Activated CD8-positive, alpha-beta memory T cell treated with anti-CD3 and anti-CD28 coated beads, Interleukin-2, amount 50 U/mL, for 24 hours (primary cell): Measurements from ENCODE around the gene CLMN.

Experiments
- DNase-seq: peaks from one replicate; pipeline ENCODE4 v3.0.0-alpha.2; 2020; ENCODE audit errors: extremely low read depth

CLMN gene, protein sequence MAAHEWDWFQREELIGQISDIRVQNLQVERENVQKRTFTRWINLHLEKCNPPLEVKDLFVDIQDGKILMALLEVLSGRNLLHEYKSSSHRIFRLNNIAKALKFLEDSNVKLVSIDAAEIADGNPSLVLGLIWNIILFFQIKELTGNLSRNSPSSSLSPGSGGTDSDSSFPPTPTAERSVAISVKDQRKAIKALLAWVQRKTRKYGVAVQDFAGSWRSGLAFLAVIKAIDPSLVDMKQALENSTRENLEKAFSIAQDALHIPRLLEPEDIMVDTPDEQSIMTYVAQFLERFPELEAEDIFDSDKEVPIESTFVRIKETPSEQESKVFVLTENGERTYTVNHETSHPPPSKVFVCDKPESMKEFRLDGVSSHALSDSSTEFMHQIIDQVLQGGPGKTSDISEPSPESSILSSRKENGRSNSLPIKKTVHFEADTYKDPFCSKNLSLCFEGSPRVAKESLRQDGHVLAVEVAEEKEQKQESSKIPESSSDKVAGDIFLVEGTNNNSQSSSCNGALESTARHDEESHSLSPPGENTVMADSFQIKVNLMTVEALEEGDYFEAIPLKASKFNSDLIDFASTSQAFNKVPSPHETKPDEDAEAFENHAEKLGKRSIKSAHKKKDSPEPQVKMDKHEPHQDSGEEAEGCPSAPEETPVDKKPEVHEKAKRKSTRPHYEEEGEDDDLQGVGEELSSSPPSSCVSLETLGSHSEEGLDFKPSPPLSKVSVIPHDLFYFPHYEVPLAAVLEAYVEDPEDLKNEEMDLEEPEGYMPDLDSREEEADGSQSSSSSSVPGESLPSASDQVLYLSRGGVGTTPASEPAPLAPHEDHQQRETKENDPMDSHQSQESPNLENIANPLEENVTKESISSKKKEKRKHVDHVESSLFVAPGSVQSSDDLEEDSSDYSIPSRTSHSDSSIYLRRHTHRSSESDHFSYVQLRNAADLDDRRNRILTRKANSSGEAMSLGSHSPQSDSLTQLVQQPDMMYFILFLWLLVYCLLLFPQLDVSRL

DNA sequence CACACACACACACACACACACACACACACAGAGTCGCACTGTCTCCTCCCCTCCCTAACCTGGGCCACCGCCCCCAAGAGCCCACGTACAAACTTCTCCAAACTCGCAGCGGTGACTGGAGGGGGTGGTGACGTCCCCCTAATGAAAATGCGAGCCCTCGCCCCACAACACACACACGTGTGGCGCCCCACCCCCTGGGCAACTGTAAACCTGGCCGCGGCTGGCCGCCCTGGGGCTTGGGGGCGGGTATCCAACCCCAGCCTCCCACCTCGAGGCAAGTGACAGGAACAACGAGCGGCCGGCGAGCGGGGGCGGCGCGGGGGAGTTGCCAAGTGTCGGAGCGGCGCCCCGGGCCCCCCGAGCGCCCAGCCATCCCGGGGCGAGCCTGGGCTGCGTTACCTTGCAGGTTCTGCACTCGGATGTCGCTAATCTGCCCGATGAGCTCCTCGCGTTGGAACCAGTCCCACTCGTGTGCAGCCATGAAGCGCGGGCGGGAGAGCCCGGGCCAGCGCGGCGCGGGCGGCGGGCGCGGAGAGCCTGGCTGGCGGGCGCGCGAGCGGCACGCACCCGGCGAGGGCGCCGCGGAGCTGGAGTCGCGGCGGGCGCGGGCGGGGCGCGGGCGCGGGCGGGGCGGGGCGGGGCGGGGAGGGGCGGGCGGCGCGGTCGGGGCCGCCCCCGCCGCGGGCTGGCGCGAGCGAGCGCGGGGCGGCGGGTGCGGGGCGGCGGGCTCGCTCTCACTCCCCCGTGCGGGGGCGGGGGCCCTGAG lies at the start of gene CLMN:
Gene CLMN (minus strand): TSS at position 597 of the 766 bp plus-strand sequence. CDS start 116 bp downstream, at position 481.
- DNase-seq, result no peak

DNA sequence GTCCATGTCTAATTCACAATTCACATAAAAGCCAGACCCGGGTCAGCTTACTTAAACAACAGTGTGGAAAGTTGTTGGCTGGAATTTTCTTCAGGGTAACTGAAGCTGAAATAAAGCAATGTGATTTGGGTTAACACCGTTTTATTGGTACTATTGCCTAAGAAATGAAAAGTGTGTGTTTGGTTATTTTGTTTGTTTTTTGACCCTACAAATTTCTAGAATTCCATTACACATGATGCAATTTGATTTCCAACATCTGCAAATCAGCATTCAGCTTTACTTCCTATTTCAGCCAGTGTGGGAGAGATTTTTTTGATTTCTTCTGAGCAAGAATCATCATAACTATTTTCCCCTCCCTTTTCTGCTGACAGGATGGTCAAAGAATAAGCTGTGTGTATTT lies 45.7 kb upstream of the CLMN start:
- no peak for DNase-seq

DNA sequence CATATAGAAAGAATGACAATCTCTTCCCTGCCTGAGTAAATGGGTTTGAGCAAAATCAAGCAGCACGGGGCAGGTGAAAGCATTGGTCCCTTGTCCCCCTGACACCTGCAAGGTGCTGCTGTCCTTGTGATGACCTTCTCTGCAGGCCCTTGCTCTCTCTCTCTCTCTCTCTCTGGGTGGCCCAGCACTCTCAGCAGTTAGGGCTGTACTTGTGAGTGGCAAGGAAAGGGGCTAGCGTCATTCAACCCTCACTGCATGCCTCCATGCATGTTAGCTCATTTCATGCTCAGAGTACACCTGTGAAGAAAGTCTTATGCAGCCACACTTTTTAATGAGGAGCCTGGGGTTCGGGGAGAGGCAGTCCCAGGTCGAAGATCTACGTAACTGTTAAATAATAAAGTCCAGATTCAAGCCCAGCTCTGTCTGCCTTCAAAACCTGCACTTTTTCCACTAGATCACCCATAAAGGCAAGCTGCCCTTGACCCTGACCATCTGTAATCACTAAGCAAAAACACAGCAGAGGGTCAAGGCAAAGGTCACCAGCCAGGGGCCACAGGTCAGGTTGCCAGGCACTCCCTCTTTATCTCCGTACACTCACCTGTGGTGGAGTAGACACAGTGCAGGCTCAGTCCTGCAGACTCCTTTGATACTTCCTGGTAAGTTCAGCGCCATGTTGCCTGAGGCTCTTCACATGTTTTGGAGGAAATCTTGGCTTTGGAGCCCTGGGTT lies 44.9 kb upstream of the CLMN start:
- no peak for DNase-seq

DNA sequence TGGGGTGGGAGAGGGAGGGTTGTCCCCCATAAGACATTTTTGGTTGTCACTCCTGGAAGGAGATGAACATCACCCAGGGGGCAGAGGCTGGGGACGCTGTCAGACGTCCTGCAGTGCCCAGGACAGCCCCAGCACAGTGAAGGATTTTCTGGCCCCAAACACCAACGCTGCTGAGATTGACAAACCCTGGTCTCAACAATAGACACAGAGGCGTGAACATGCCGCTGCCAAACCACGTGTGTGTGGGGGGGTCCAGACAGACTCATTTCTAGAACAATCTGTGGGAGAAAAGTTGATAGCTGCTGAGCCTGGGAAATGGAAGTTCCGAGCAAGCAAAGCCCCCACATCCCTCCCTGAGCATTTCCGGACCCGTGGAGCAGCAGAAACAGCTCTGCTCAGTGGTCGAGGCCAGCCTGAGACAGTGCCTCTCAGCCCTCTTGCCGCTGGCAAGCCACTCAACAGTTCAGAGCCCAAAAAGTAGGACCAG lies 43.8 kb upstream of the CLMN start:
- no peak for DNase-seq

DNA sequence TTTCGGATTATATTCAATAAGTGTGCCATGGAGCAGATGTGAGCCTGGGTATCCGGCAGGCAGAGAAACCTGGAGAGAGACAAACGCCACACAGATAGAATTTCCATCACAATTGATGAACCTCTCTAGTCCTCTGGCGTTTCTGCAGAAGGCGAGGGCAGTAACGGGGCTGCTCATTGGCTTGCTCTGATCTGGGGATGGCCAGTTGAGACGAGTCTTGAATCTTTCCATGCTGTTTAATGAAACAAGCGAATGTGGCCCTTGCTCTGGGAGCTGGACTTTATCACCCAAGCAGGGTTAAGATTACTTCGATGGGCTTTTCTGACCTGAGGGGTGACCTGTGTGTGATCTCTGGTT lies 42.4 kb upstream of the CLMN start:
- DNase-seq, result no peak

DNA sequence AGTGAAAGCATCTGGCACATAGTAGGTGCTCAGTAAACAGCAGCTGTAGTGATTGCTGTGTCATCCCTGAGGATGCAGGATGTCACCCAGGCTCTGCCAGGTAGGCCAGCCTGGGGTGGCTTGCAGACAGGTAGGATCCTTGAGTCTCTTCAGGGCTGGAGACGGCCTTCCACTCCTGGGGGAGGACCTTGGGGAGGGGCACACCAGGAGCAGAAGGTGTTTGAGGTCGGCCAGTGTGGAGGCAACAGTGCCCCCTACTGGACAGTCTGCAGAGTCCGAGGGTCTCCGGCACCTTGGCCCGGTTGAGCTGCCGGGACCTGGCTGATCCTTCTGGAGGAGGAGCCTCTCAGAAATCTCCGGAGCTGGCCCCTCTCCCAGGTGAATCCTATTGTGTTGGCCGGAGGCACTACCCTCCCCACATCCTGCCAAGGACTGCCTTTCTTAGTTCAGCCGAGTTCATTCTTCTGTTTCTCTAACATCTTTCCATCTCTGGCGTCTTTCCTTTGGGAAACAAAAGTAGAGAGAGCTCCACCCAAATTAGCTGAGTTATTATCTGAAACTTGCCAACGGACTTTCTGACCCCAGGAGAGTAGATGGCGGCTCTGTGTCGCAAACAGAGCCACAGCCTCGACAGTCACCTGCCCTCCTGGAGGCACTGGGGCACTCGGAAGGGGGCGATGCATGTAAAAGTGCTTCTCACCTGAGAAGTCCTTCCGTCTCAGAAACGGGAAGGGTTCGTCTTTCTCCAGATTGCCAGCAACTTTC lies 41.8 kb upstream of the CLMN start:
- DNase-seq, result no peak

DNA sequence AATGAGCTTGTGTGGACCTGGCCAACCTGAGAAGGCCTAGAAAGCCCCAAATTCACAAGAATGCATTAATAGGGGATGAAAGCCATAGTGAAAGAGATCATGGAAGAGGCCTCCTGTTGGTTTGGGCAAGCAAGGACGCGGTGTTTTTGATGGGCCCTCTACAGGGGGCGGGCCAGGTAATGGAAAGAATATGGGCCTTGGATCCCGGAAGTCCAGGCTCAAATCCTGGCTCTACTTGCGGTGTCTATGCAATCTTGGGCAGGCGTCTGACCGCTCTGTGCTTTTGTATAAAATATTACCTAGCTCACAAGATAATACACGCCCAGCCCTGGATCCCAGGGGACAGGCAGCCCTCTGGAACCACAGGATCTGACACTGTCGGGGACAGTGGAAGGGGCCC lies 41.1 kb upstream of the CLMN start:
- no peak for DNase-seq

DNA sequence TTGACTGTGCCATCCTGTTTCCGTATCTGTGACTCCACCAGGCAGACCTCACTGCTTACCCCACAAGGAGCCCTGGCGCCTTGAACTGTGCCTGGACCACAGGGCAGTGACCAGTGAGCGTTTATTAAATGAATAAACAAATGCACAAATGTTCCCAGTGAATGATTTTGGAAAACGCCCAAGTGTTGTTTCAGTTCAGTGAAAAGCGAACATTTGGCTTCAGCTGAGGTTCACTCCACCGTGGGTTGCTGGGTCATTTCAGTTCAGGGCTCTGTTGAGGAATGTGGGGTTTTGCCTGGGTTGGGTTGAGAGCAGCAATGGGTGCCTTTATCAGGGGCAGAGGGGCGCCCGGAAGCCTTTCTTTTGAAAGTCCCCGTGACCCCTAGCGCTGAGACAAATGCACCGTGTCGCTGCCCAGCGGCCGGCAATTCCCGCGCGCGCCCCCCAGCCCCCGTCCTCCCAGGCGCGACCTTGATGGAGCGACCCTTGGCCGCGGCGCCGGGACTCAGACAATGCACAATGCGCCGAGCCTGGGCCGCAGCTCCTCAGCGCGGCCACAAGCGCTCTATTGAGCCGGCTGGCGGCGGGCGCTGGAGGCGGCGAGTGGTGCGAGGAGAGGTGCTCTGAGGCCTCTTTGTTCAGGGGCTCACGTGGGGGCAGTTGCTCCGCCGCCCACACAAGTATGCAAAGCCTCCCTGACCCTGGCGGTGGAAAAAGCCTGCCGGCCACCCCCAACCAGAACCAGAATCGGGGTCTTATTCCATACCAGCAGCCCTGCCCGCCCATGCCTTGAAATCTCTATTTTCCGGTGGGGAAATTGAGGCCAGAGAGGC lies 40.5 kb upstream of the CLMN start:
- DNase-seq, result no peak

DNA sequence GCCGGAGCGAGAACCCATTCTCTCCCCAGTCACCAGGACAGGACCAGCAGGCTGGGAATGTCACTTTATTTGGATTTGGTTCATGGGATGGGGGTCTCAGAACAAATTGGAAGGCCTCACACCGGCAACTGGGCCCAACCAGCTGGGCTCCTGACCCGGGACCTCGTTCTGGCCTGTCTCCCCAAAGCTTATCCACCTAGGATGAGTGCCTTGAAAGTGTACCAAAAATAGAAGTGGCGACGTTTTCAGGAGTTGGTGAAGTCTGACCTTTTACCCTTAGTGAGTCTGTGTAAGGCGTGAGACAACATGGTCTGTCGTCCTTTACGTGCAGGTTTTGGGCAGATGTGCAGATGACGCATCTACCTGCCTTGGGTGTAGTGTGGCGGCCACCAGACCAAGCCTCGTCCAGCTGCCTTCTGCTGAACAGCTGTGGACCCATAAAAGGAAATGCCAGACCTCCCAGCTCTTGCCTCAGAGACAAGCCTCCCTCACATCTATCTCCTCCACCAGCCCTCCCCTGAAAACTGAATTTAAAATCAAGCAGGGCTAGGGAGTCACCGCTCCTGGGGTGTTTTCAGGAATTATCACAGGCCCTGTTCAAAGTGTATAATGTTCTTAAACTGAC lies 36.6 kb upstream of the CLMN start:
- DNase-seq, result no peak

DNA sequence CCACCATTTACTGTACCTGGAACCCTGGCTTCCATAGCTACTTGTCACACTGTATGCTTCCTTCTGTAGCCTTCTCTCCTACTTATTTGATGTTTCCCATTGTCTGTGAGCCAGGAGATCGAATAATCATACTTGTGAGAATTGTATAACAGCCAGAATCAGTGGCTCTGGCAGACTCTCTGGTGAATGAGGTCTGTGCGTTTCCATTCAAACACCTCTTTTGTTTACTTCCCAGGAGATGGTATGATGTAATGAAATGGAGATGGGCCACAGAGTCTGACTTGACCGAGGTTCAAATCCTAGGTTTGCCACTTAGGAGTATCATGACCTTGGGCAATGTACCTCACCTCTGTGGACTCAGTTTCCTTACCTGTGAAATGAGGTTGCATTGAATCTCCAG lies 35.7 kb upstream of the CLMN start:
- no peak for DNase-seq

DNA sequence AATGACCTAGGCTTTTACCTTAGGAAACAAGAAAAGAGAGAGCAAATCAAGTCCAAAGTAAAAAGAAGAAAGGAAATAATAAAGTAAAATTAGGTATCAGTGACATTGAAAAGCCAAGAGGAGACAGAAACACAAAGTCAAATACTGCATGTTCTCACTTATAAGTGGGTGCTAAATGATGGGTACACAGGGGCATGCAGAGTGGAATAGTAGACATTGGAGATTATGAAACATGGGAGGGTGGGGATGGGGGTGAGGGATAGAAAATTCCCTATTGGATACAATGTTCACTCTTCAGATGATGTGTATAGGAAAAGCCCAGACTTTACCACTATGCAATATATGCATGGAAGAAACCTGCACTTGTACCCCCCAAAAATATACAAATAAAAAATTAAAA lies 35.1 kb upstream of the CLMN start:
- no peak for DNase-seq

DNA sequence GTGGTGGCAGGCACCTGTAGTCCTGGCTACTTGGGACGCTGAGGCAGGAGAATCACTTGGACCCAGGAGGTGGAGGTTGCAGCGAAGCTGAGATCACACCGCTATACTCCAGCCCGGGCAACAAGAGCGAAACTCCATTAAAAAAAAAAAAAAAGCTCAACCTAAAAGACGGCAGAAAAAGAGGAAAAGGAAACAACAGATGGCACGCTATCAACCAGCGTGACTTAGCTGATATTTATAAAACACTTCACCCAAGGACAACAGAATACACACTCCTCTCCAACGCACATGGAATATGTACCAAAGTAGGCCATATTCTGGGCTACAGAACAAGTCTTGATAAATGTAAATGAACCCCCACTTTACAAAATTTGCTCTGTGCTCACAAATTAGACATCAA lies 34.0 kb upstream of the CLMN start:
- no peak for DNase-seq

DNA sequence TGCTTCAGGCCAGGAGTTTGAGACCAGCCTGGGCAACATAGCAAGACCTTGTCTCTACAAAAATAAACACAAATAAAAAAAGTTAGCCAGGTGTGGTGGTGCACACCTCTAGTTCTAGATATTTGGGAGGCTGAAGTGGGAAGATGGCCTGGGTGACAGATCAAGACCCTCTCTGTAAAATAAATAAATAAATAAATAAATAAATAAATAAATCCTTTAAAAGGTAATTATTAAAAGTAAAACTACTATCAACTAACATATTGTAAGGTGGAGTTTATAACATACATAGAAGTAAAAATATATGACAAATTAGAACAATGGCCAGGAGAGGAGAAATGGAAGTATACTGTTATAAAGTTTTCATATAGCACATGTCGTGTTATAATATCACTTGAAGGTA lies 33.3 kb upstream of the CLMN start:
- no peak for DNase-seq

DNA sequence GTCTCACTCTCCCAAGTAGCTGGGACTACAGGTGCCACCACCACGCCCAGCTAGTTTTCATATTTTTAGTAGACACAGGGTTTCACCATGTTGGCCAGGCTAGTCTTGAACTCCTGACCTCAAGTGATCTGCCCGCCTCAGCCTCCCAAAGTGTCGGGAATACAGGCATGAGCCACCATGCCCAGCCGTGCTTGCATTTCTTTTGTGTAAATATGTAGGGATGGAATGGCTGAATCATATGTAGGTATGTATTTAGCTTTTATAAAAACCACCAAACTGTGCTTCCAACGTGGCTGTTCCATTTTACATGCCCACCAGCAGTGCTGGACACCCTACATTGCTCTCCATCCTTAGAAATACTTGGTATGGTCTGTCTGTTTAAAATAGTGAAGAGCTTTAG lies 32.8 kb upstream of the CLMN start:
- DNase-seq, result no peak

DNA sequence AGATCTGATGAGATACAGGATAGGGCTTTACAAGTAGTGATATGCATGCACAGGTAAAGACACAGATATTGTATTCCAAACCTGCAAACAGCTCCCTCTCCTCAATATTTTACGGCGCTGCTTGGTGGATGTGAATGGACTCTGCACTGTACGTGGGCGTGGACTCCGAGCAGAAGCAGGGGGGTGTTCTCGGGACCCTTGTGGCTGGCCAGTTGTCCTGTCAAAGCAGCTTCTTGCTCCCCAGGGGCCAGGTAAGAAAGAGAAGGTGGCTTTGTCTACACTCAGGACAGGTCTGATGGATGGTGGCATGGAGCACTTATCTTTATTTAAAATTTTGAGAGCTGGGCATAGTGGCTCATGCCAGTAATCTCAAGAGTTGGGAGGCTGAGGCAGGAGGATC lies 29.5 kb upstream of the CLMN start:
- no peak for DNase-seq

DNA sequence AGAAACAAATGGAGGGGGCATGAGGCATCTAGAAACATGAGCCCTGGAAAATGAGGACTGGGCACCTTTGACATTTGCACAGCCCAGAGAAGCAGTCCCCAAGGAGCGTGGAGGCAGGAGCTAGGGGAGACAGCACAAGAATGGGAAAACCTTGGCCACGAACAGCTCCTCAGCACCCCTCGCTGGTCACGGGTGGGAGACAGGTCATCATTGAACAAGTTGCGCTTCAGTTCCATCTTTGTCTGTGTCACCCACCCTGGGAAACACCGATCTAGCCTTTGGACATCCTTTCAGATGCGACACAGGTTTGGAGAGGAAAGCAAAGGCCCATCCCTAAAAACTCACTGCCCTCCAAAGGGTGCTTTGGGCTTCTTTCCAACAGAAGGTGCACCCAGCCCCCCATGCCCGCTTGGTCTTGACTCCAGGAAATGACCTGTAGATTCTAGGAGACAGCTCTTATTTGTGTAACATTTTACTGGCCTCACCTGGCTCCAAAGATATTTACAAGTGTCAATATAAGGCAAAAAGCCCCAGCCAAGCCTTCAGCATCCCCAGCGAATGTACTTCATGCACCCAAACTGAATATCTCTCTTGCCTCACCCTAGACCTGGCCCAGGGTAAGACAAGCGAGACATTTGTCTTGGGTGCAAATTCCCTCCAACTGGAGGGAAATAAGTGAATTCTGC lies 28.8 kb upstream of the CLMN start:
- no peak for DNase-seq

DNA sequence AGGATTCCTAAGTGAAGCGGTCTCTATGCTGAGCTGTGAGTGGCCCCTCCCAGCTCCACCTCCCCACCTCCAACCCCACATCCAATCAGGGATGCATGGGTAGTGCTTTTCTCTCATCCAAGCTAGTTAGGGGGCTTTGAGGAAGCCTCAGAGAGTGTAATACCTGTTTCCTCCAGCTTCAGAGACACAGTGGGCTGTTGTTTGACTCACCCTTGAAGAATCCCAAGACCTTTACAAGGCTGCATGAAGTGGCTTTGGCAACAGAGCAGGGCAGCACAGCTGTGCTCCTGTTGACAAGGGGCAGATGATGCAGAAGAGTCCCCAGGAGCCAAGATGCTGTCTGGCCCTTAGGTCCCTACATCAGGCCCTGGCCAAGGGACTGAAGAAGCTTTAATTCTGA lies 27.1 kb upstream of the CLMN start:
- no peak for DNase-seq

DNA sequence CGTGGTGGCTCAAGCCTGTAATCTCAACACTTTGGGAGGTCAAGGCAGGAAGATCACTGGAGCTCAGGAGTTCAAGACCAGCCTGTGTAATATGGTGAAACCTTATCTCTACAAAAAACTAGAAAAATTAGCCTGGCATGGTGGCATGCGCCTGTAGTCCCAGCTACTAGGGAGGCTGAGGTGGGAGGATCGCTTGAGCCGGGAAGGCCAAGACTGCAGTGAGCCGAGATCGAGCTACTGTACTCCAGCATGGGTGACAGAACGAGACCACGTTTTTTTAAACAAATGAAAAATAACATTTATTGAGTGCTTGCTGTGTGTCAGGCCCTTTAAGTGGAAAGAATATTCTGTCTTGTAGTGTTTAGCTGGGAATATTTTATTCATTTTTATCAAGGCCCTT lies 26.6 kb upstream of the CLMN start:
- DNase-seq, result no peak

DNA sequence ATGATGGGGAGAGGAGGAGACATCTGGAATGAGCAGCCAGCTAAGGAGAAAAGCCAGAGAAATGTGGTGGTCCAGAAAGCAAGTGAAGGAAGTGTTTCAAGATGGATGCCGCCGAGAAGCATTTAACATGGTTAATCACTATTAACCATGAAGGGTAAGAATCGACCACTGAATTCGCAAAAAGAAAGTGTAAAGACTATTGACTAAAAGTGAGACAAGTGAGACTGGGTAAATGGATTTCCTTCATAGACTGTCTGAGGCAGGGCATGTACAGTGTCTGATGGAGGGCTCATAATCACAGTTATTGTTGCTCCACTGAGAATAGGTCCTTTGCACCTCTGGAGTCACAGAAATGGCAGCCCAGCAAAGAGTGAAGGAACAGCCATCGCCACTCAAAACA lies 25.3 kb upstream of the CLMN start:
- no peak for DNase-seq
